SK-N-SH treated with all-trans-retinoic acid at 6 μM for 48 hours (cell line): ENCODE measurements around the gene NR1H3.

Experiments used
- ATAC-seq: fragments of 200-7000 bp; cut with Tn5 transposase; 3 replicates; pipeline ENCODE4 v1.9.1; 2020; ENCODE audit warnings: mild to moderate bottlenecking, moderate library complexity
- ARNTL ChIP-seq: fragments of 450-650 bp; formaldehyde crosslinking; IDR thresholded peaks from 2 replicates; pipeline ENCODE4 v1.5.0; 2020; ENCODE audit warnings: low read depth, mild to moderate bottlenecking, moderate library complexity, borderline replicate concordance
- BACH2 ChIP-seq: fragments of 250-450 bp; sonication (Bioruptor Pico); IDR thresholded peaks from 2 replicates; pipeline ENCODE4 v1.9.0; 2021; ENCODE audit warnings: mild to moderate bottlenecking, borderline replicate concordance
- CSDC2 ChIP-seq: fragments of 250-450 bp; sonication (Bioruptor Pico); IDR thresholded peaks from 2 replicates; pipeline ENCODE4 v1.5.0; 2020; ENCODE audit warnings: mild to moderate bottlenecking, moderate library complexity
- ESRRG ChIP-seq: fragments of 250-450 bp; sonication (Bioruptor Pico); IDR thresholded peaks from 2 replicates; pipeline ENCODE4 v1.6.1; 2021; ENCODE audit warnings: mild to moderate bottlenecking
- GLIS3 ChIP-seq: fragments of 250-450 bp; sonication (Bioruptor Pico); IDR thresholded peaks from 2 replicates; pipeline ENCODE4 v1.5.0; 2020; ENCODE audit warnings: mild to moderate bottlenecking, moderate library complexity
- ISL1 ChIP-seq: fragments of 250-450 bp; sonication (Bioruptor Pico); IDR thresholded peaks from 2 replicates; pipeline ENCODE4 v2.1.2; 2022; ENCODE audit warnings: mild to moderate bottlenecking, moderate library complexity
- OSR1 ChIP-seq: fragments of 250-450 bp; sonication (Bioruptor Pico); IDR thresholded peaks from 2 replicates; pipeline ENCODE4 v1.8.0; 2022; ENCODE audit warnings: moderate library complexity, mild to moderate bottlenecking, inconsistent platforms
- PATZ1 ChIP-seq: fragments of 250-450 bp; sonication (Bioruptor Pico); IDR thresholded peaks from 2 replicates; pipeline ENCODE4 v1.8.0; 2020; ENCODE audit warnings: mild to moderate bottlenecking, moderate library complexity, borderline replicate concordance
- POU6F1 ChIP-seq: fragments of 250-450 bp; sonication (Bioruptor Pico); IDR thresholded peaks from 2 replicates; pipeline ENCODE4 v1.8.0; 2021; ENCODE audit warnings: low read depth, mild to moderate bottlenecking, moderate library complexity, borderline replicate concordance
- PPARA ChIP-seq: fragments of 250-450 bp; sonication (Bioruptor Pico); IDR thresholded peaks from 2 replicates; pipeline ENCODE4 v1.5.0; 2020; ENCODE audit warnings: mild to moderate bottlenecking, borderline replicate concordance
- RARB ChIP-seq: fragments of 250-450 bp; sonication (Bioruptor Pico); IDR thresholded peaks from 2 replicates; pipeline ENCODE4 v1.8.0; 2021; ENCODE audit warnings: mild to moderate bottlenecking, moderate library complexity
- SNAI2 ChIP-seq: fragments of 250-450 bp; sonication (Bioruptor Pico); IDR thresholded peaks from 2 replicates; pipeline ENCODE4 v1.5.0; 2020; ENCODE audit warnings: mild to moderate bottlenecking, moderate library complexity
- TCF4 ChIP-seq: fragments of 250-450 bp; sonication (Bioruptor Pico); IDR thresholded peaks from 2 replicates; pipeline ENCODE4 v1.8.0; 2021; ENCODE audit warnings: mild to moderate bottlenecking, moderate library complexity, borderline replicate concordance
- TOX ChIP-seq: fragments of 250-450 bp; sonication (Bioruptor Pico); IDR thresholded peaks from 2 replicates; pipeline ENCODE4 v1.8.0; 2021; ENCODE audit warnings: mild to moderate bottlenecking, moderate library complexity, borderline replicate concordance
- ZC3H10 ChIP-seq: fragments of 250-450 bp; sonication (Bioruptor Pico); IDR thresholded peaks from 2 replicates; pipeline ENCODE4 v1.5.1; 2021; ENCODE audit warnings: mild to moderate bottlenecking, moderate library complexity
- ZFP3 ChIP-seq: fragments of 250-450 bp; sonication (Bioruptor Pico); IDR thresholded peaks from 2 replicates; pipeline ENCODE4 v1.5.0; 2020; ENCODE audit warnings: mild to moderate bottlenecking, moderate library complexity
- ZFP30 ChIP-seq: fragments of 450-650 bp; formaldehyde crosslinking; IDR thresholded peaks from 2 replicates; pipeline ENCODE4 v1.5.0; 2022; ENCODE audit warnings: mild to moderate bottlenecking, moderate library complexity
- ZNF565 ChIP-seq: fragments of 450-650 bp; formaldehyde crosslinking; conservative IDR thresholded peaks from 2 replicates; pipeline ENCODE4 v1.5.0; 2020; ENCODE audit warnings: low read depth, mild to moderate bottlenecking, moderate library complexity
- ZNF70 ChIP-seq: fragments of 450-650 bp; formaldehyde crosslinking; IDR thresholded peaks from 2 replicates; pipeline ENCODE4 v1.5.0; 2020; ENCODE audit warnings: mild to moderate bottlenecking, moderate library complexity
- TF ChIP-seq, protein P1 (sequence below): fragments of 250-450 bp; sonication (Bioruptor Pico); IDR thresholded peaks from 2 replicates; pipeline ENCODE4 v1.5.0; 2020; ENCODE audit warnings: mild to moderate bottlenecking, moderate library complexity
- TF ChIP-seq, protein P2 (sequence below): fragments of 250-450 bp; sonication (Bioruptor Pico); IDR thresholded peaks from 2 replicates; pipeline ENCODE4 v1.5.1; 2021; ENCODE audit warnings: mild to moderate bottlenecking, moderate library complexity
- TF ChIP-seq, protein P3 (sequence below): fragments of 250-450 bp; sonication (Bioruptor Pico); IDR thresholded peaks from 2 replicates; pipeline ENCODE4 v1.5.1; 2020; ENCODE audit warnings: low read depth, mild to moderate bottlenecking, moderate library complexity

Gene NR1H3

GRCh38 chr11:47248304-47248663 lies 9.5 kb upstream of the NR1H3 start:
- TF ChIP-seq ZNF565 (CRISPR knock-in tag) (no peak), ZNF70 (CRISPR knock-in tag) (no peak), OSR1 (CRISPR knock-in tag) (no peak), ISL1 (no peak), TCF4 (no peak), PPARA (CRISPR knock-in tag) (no peak), ZFP30 (CRISPR knock-in tag) (no peak), GLIS3 (CRISPR knock-in tag) (no peak), BACH2 (CRISPR knock-in tag) (no peak), ARNTL (no peak), TOX (CRISPR knock-in tag) (no peak), RARB (no peak)
- TF ChIP-seq, protein P1, sequence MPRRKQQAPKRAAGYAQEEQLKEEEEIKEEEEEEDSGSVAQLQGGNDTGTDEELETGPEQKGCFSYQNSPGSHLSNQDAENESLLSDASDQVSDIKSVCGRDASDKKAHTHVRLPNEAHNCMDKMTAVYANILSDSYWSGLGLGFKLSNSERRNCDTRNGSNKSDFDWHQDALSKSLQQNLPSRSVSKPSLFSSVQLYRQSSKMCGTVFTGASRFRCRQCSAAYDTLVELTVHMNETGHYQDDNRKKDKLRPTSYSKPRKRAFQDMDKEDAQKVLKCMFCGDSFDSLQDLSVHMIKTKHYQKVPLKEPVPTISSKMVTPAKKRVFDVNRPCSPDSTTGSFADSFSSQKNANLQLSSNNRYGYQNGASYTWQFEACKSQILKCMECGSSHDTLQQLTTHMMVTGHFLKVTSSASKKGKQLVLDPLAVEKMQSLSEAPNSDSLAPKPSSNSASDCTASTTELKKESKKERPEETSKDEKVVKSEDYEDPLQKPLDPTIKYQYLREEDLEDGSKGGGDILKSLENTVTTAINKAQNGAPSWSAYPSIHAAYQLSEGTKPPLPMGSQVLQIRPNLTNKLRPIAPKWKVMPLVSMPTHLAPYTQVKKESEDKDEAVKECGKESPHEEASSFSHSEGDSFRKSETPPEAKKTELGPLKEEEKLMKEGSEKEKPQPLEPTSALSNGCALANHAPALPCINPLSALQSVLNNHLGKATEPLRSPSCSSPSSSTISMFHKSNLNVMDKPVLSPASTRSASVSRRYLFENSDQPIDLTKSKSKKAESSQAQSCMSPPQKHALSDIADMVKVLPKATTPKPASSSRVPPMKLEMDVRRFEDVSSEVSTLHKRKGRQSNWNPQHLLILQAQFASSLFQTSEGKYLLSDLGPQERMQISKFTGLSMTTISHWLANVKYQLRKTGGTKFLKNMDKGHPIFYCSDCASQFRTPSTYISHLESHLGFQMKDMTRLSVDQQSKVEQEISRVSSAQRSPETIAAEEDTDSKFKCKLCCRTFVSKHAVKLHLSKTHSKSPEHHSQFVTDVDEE, result no peak
- TF ChIP-seq, protein P2, sequence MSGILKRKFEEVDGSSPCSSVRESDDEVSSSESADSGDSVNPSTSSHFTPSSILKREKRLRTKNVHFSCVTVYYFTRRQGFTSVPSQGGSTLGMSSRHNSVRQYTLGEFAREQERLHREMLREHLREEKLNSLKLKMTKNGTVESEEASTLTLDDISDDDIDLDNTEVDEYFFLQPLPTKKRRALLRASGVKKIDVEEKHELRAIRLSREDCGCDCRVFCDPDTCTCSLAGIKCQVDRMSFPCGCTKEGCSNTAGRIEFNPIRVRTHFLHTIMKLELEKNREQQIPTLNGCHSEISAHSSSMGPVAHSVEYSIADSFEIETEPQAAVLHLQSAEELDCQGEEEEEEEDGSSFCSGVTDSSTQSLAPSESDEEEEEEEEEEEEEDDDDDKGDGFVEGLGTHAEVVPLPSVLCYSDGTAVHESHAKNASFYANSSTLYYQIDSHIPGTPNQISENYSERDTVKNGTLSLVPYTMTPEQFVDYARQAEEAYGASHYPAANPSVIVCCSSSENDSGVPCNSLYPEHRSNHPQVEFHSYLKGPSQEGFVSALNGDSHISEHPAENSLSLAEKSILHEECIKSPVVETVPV (CRISPR knock-in tag), result no peak
- TF ChIP-seq, protein P3, sequence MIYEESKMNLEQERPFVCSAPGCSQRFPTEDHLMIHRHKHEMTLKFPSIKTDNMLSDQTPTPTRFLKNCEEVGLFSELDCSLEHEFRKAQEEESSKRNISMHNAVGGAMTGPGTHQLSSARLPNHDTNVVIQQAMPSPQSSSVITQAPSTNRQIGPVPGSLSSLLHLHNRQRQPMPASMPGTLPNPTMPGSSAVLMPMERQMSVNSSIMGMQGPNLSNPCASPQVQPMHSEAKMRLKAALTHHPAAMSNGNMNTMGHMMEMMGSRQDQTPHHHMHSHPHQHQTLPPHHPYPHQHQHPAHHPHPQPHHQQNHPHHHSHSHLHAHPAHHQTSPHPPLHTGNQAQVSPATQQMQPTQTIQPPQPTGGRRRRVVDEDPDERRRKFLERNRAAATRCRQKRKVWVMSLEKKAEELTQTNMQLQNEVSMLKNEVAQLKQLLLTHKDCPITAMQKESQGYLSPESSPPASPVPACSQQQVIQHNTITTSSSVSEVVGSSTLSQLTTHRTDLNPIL (CRISPR knock-in tag), result no peak
- peak; percentile 63 for ATAC-seq

DNA sequence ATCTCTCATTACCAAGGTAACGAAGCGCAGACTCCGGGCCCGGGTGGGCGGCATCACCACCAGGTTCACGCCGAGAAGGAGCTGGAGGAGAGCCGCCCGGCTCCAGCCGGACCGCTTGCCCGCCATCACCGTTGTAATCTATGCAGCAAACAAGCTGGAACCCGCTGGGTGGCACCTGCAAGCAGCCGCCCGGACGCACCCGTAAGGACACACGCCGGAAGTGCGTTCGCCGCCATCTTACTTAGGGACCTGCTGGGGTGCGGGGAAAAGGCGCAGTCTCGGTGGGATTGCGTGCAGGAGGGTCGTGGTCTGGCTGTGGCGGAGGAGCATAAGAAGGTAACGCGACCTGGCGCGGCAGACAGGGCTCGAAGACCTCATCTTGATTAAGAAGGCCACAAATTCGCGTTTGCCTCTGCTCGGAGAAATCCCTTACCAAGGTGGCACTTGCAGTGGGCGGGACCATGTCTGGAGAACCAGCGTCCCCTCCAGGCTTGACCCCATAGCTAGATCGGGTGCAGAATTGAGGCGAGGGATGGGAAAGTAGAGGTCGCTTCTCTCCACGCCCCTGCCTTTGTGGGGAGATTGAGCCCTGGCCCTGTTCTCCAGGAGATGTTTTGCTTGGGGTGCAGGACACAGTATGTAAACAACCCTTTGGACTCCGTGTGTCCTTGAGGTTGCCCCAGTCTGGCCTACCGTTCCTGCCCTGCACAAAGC lies 9.0 kb upstream of the NR1H3 start, which contains the start of gene ACP2:
Gene ACP2 (minus strand): TSS at position 151 of the 714 bp plus-strand sequence. CDS start 25 bp downstream, at position 126.
- ATAC-seq, result peak; percentile 97
- TF ChIP-seq, protein P2 (CRISPR knock-in tag), result no peak
- no peak for TF ChIP-seq ZFP3 (CRISPR knock-in tag)
- TF ChIP-seq TCF4, result no peak
- no peak for TF ChIP-seq GLIS3 (CRISPR knock-in tag)
- no peak for TF ChIP-seq ZFP30 (CRISPR knock-in tag)
- no peak for TF ChIP-seq RARB
- TF ChIP-seq, protein P1, result peak; percentile 85; the same call in 1 of the 2 replicates
- no peak for TF ChIP-seq TOX (CRISPR knock-in tag)
- TF ChIP-seq OSR1 (CRISPR knock-in tag), result no peak
- TF ChIP-seq ZC3H10 (CRISPR knock-in tag), result no peak
- no peak for TF ChIP-seq ISL1
- TF ChIP-seq ESRRG (CRISPR knock-in tag), result no peak
- TF ChIP-seq PPARA (CRISPR knock-in tag), result no peak; the same call in 1 of the 2 replicates
- no peak for TF ChIP-seq ARNTL
- TF ChIP-seq CSDC2 (CRISPR knock-in tag), result peak; percentile 84
- no peak for TF ChIP-seq BACH2 (CRISPR knock-in tag)
- no peak for TF ChIP-seq ZNF70 (CRISPR knock-in tag)
- no peak for TF ChIP-seq ZNF565 (CRISPR knock-in tag)
- TF ChIP-seq PATZ1, result no peak
- peak; percentile 69; the same call in 1 of the 2 replicates for TF ChIP-seq SNAI2 (CRISPR knock-in tag)
- TF ChIP-seq POU6F1, result peak; percentile 91; the same call in 1 of the 2 replicates
- TF ChIP-seq, protein P3 (CRISPR knock-in tag), result no peak
